Measurements from ENCODE around the gene ACE. TPM values are rescaled to one million over a fixed set of nuclear protein-coding genes. Genes with fewer than 3 reads are reported as not detected.

ACE gene
- total RNA-seq, 1 donor from 2014 or later: 1.0 TPM

GRCh38 chr17:63542942-63543821, 66.3 kb downstream of the ACE start:
- TF ChIP-seq CTCF (IDR thresholded peaks at IDR 0.05; ENCODE audit: insufficient read depth, low read depth, low read length) (no peak), EZH2 (IDR thresholded peaks at IDR 0.05; ENCODE audit: insufficient read depth, low read length) (no peak)
- H3K79me2 ChIP-seq (ENCODE audit: insufficient read depth, low read length): no peaks in the 10 kb centered on the region
- no peaks in the 10 kb centered on the region for H3K36me3 ChIP-seq (ENCODE audit: insufficient read depth, low read length)
- Mint-ChIP-seq H3K27me3 (ENCODE audit: low read depth, unreplicated experiment) (peaks cover 31% of the 10 kb centered on the region), H3K9me3 (ENCODE audit: unreplicated experiment) (peaks cover 5% of the 10 kb centered on the region), H3K27ac (ENCODE audit: unreplicated experiment) (no peak overlapping the region), H3K36me3 (ENCODE audit: low read depth, unreplicated experiment) (no peaks in the 10 kb centered on the region), H3K4me3 (ENCODE audit: unreplicated experiment) (no peak overlapping the region), H3K4me1 (ENCODE audit: low read depth, unreplicated experiment) (no peaks in the 10 kb centered on the region)
- H3K4me1 ChIP-seq (ENCODE audit: insufficient read depth, low read length): peaks cover 3% of the 10 kb centered on the region
- DNase-seq (ENCODE audit: low read depth) (no peak), FAIRE-seq (no peak)
- no peaks in the 10 kb centered on the region for H4K20me1 ChIP-seq (ENCODE audit: insufficient read depth, low read length)
- H3K27me3 ChIP-seq (ENCODE audit: insufficient read depth, low read length): peaks cover 16% of the 10 kb centered on the region
- no peak overlapping the region for H3K4me2 ChIP-seq (ENCODE audit: low read length)
- no peak overlapping the region for H2AFZ ChIP-seq (ENCODE audit: low read depth, low read length)
- no peak overlapping the region for H3K4me3 ChIP-seq (ENCODE audit: insufficient read depth, low read depth, low read length)
- H3K27ac ChIP-seq (ENCODE audit: low read depth, low read length): no peak overlapping the region
- no peak overlapping the region for H3K9ac ChIP-seq (ENCODE audit: low read length)
- H3K9me3 ChIP-seq (ENCODE audit: insufficient read depth, low read depth, low read length): no peaks in the 10 kb centered on the region

- Histone ChIP-seq H3K4me2 (ENCODE audit: low read length) (no peak overlapping the region), H4K20me1 (ENCODE audit: insufficient read depth, low read length) (no peaks in the 10 kb centered on the region), H3K4me1 (ENCODE audit: insufficient read depth, low read length) (no peaks in the 10 kb centered on the region), H3K27me3 (ENCODE audit: insufficient read depth, low read length) (peaks cover 10% of the 10 kb centered on the region), H3K9me3 (ENCODE audit: insufficient read depth, low read depth, low read length) (no peaks in the 10 kb centered on the region), H3K36me3 (ENCODE audit: insufficient read depth, low read length) (no peaks in the 10 kb centered on the region), H3K79me2 (ENCODE audit: insufficient read depth, low read length) (no peaks in the 10 kb centered on the region), H3K4me3 (ENCODE audit: insufficient read depth, low read depth, low read length) (no peak overlapping the region), H3K9ac (ENCODE audit: low read length) (no peak overlapping the region), H3K27ac (ENCODE audit: low read depth, low read length) (no peak overlapping the region), H2AFZ (ENCODE audit: low read depth, low read length) (no peak overlapping the region)
- H3K9me3 Mint-ChIP-seq (ENCODE audit: unreplicated experiment): peaks cover 5% of the 10 kb centered on the region
- H3K4me3 Mint-ChIP-seq (ENCODE audit: unreplicated experiment): no peak overlapping the region
- H3K36me3 Mint-ChIP-seq (ENCODE audit: low read depth, unreplicated experiment): no peaks in the 10 kb centered on the region
- no peak overlapping the region for H3K27ac Mint-ChIP-seq (ENCODE audit: unreplicated experiment)
- H3K4me1 Mint-ChIP-seq (ENCODE audit: low read depth, unreplicated experiment): no peaks in the 10 kb centered on the region
- FAIRE-seq: no peak
- H3K27me3 Mint-ChIP-seq (ENCODE audit: low read depth, unreplicated experiment): peaks cover 24% of the 10 kb centered on the region
- no peak for DNase-seq (ENCODE audit: low read depth)
- TF ChIP-seq EZH2 (IDR thresholded peaks at IDR 0.05; ENCODE audit: insufficient read depth, low read length): no peak
These were observed 67.1 kb downstream of the ACE start for GRCh38 chr17:63543822-63544420.

- Mint-ChIP-seq H3K4me1 (ENCODE audit: low read depth, unreplicated experiment) (peaks cover 1% of the 10 kb centered on the region), H3K36me3 (ENCODE audit: low read depth, unreplicated experiment) (no peaks in the 10 kb centered on the region), H3K4me3 (ENCODE audit: unreplicated experiment) (no peak overlapping the region), H3K27me3 (ENCODE audit: low read depth, unreplicated experiment) (peaks cover 17% of the 10 kb centered on the region), H3K9me3 (ENCODE audit: unreplicated experiment) (peaks cover 1% of the 10 kb centered on the region), H3K27ac (ENCODE audit: unreplicated experiment) (no peak overlapping the region)
- H3K27ac ChIP-seq (ENCODE audit: low read depth, low read length): no peak overlapping the region
- DNase-seq (ENCODE audit: low read depth): no peak
- FAIRE-seq: no peak
- no peak overlapping the region for H3K4me2 ChIP-seq (ENCODE audit: low read length)
- H3K9ac ChIP-seq (ENCODE audit: low read length): no peak overlapping the region
- no peak overlapping the region for H2AFZ ChIP-seq (ENCODE audit: low read depth, low read length)
- H3K27me3 ChIP-seq (ENCODE audit: insufficient read depth, low read length): peaks cover 3% of the 10 kb centered on the region
- no peak overlapping the region for H3K4me3 ChIP-seq (ENCODE audit: insufficient read depth, low read depth, low read length)
- H3K9me3 ChIP-seq (ENCODE audit: insufficient read depth, low read depth, low read length): no peaks in the 10 kb centered on the region
- no peaks in the 10 kb centered on the region for H3K79me2 ChIP-seq (ENCODE audit: insufficient read depth, low read length)
- TF ChIP-seq EZH2 (IDR thresholded peaks at IDR 0.05; ENCODE audit: insufficient read depth, low read length): no peak
- no peak for TF ChIP-seq CTCF (IDR thresholded peaks at IDR 0.05; ENCODE audit: insufficient read depth, low read depth, low read length)
- H4K20me1 ChIP-seq (ENCODE audit: insufficient read depth, low read length): no peaks in the 10 kb centered on the region
- peaks cover 5% of the 10 kb centered on the region for H3K4me1 ChIP-seq (ENCODE audit: insufficient read depth, low read length)
- H3K36me3 ChIP-seq (ENCODE audit: insufficient read depth, low read length): no peaks in the 10 kb centered on the region
These were observed 67.8 kb downstream of the ACE start for GRCh38 chr17:63544467-63545301.

Data from astrocyte (in vitro differentiated cells and primary cell).